NCI-H1436 (cell line): Measurements from ENCODE around the gene ACADL.
A peak's percentile ranks its signal among the peaks of the same experiment; 100 is the strongest.
"Not testable (repeated sequence)": the region's sequence is repeated elsewhere in the genome, so short reads cannot be mapped to it uniquely, and the experiment has no call there.

Experiments
- DNase-seq: peaks from one replicate; lab custom pipeline; 2025; lab: John Stamatoyannopoulos, UW

ACADL gene

DNA sequence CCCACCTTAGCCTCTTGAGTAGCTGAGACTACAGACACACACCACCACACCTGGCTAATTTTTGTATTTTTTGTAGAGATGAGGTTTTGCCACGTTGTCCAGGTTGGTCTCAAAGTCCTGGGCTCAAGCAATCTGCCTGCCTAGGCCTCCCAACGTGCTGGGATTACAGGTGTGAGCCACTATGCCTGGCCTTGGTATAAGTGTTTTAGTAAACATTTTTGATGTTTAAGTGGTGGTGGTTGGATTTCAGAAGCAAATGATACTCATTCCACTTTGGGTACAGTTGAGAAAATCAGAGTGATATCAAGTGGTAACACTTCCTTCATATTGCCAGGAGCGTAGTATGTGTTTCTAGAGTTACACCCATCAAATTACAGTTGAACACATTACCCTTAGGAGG, 25.4 kb downstream of the ACADL start:
- DNase-seq, result no peak

DNA sequence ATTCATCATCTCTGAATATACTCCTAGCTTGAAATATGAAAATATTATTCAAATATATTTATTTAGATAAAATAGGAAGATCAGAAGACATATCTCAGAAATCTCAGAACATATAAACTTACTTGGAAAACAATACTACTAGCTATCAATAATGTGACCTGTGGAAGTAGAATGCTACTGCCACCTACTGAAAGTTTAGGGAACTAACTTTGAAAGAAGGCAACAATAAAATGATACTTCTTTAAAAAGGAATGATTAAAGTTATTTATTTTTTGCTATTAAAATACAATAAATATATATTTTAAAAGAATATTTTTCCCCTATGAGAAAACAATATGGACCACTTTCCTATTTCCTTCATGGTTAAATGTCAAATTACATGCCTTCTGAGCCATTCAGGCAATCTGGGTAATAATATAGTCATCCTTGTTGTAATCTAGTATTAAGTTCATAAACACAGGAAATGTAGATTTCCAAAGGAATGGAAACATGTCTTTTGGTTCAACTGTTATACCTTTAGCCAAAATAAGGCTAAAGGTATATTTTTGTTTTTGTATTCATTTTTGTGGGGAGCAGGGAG, 26.0 kb downstream of the ACADL start:
- DNase-seq, result peak; percentile 22

DNA sequence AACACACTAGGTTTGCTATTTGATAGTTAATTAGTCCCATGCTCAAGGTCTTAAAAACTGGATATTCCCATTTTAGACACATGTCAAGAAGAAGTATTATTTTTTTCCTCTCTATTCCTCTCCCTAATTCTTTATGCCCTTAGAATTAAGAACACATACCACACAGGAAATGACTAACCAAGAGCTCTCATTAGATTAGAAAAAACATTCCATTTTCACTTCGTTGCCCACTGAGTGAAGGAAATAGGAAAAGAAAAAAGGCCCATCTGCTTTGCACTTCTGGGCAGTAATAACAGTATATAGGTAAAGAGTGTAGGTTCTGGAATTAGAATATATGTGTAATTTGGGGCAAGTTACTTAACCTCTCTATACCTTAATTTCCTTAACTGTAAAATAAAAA, 26.9 kb downstream of the ACADL start:
- no peak for DNase-seq

DNA sequence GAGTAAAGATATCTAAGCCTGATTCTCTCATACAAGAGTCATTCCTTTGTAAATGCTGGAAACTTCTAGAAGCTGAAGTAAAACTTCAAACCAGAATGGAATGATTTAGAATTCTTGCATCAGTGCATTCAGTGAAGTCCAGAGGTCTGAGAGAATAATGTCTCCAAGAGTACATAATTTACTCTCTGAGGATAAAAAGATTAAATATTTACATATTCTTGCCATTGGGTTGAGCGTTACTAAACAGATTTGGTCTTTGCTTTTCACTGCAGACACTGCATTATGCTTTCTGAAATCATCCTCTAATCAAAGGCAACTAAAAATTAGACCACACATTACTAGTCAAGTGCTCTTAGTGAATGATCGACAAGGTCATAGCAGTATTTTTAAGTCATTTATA, 27.5 kb downstream of the ACADL start:
- no peak for DNase-seq

DNA sequence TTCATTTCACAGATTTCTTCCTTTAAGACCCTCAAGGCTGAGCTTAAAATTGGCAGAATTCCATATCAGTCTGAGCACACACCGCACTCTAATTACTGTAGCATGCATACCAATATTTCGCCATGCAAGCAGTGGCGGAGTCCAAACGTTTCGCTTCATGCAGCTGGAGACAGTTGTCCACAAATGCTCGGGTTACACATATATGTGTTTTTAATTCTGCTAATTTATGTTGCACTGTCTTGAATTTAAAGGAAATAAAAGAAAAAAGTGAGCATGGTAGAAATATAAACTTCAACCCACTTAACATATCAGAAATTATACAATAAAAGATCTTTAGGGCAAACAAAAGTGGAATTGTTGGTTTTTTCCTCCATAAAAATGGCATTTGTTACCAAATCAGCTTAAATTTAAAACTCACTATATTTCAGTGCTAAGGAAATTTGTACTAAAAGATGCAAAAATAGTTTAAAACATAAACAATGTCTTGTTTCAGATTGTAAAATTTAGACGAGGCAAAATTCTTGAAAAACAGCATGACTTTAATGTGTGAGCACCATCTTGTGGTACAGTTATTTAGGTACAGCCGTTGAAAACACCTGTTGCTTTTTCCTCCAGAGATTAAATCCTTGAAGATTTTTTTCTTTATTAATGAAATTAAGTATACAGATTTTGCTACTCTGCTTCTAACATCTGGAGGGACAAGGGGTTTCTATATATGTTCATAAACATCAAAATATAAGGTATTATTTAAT, 30.0 kb downstream of the ACADL start:
- peak; percentile 56 for DNase-seq

DNA sequence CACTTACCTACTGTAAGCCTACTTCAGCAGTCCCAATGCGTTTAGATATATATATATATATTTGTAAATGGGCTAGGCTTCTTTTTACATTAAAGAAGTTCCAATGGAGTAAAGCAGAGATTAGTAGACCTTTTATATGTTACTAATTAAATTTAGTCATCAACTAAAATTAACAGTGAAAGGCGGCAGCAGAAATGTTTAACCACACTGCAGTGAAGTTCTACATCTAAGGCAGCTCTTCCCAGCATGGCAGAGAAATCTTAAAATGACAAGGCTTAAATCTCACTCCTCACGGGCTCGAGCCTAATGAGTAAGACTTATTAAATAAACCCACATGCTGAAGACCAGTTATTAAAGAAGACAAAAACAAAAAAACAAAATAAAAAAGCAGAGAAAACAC, 34.9 kb downstream of the ACADL start:
- no peak for DNase-seq

DNA sequence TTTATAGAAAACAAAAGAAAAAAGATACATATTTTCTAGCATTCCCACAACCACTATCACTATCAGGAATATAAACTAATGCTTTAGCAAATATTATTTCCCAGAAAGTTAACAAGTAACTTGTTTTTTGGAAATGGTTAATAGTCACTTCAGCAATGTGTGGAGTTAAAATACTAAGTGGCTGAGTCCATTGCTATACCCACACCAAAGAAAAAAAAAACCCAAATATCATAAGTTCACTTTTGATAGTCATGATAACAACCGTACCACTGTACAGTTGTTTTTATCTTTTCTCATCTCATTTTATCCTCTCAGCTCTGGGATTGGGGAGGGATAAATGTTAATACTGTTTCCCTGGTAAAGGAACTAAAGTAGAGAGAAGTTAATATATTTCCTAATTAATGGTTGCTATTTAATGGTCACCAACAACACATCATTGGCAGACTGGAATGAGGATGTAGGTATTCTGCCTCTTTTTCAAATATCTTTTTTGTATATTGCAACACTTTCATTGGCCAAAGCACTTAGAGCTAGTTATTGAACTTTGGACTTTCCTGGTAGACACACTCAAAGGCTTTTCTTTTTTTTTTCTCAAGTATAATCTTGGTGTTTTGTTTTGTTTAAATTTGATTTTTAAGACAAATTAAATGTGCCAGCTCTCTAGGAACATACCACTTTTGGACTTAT, 35.7 kb downstream of the ACADL start:
- DNase-seq, result no peak

DNA sequence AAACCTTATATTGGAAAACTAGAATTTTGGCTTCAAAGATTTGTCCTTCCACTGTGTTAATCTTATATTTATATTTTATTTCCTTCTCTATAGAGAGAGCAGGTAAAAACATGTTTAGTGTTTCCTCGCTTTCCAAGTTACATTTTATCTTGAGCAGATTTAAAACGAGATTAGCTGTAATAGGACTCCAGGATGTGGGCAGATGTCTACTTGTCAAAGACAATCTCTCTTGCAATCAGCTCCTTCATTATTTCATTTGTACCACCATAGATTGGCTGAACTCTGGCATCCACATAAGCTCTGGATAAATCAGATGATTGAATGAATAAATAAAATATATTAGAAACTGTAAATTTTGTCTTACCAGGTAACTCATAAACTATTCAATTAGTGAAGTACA, 36.5 kb downstream of the ACADL start:
- DNase-seq, result no peak

DNA sequence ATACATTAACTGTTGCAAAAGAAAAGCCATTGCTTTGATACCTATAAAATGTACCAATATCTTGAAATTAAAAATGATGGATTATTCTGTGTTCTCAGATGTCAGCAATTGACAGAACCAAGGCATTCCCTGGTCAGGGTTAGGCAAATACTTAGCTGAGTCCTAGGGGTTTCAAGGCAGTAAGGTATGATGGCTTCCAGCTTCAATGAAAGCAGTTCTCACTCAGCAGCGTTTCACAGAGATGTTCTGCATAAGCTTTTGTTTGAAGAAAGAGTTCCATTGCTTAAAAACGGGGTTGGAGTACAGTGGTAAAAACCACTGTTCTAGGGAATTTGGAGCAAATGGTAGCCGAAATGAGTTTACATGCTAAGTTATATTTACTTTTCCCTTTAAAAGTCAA, 37.1 kb downstream of the ACADL start:
- no peak for DNase-seq

DNA sequence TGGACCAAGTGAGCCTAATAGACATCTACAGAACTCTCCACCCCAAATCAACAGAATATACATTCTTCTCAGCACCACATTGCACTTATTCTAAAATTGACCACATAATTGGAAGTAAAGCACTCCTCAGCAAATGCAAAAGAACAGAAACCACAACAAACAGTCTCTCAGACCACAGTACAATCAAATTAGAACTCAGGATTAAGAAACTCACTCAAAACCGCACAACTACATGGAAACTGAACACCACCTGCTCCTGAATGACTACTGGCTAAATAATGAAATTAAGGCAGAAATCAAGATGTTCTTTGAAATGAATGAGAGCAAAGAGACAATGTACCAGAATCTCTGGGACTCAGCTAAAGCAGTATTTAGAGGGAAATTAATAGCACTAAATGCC, 41.3 kb downstream of the ACADL start:
- not testable (repeated sequence) for DNase-seq

DNA sequence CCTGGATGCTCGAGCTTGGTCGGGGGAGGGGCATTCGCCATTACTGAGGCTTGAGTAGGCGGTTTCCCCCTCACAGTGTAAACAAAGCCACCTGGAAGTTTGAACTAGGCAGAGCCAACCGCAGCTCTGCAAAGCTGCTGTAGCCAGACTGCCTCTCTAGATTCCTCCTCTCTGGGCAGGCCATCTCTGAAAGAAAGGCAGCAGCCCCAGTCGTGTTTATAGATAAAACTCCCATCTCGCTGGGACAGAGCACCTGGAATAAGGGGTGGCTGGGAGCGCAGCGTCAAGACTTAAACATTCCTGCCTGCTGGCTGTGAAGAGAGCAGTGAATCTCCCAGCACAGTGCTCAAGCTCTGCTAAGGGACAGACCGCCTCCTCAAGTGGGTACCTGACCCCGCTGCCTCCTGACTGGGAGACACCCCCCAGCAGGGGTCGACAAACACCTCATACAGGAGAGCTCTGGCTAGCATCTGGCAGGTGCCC, 43.6 kb downstream of the ACADL start:
- DNase-seq, result not testable (repeated sequence)

DNA sequence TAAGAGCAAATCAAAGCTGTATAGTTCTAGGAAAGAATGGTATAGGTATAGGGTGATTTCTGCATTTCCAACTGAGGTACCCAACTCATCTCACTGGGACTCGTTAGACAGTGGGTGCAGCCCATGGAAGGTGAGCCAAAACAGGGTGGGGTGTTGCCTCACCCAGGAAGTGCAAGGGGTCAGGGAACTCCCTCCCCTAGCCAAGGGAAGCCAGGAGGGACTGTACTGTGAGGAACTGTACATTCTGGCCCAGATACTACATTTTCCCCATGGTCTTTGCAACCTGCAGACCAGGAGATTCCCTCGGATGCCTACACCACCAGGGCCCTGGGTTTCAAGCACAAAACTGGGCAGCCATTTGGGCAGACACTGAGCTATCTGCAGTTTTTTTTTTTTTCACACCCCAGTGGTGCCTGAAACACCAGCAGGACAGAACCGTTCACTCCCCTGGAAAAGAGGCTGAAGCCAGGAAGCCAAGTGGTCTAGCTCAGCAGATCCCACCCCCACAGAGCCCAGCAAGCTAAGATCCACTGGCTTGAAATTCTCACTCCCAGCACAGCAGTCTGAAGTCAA, 44.1 kb downstream of the ACADL start:
- not testable (repeated sequence) for DNase-seq

DNA sequence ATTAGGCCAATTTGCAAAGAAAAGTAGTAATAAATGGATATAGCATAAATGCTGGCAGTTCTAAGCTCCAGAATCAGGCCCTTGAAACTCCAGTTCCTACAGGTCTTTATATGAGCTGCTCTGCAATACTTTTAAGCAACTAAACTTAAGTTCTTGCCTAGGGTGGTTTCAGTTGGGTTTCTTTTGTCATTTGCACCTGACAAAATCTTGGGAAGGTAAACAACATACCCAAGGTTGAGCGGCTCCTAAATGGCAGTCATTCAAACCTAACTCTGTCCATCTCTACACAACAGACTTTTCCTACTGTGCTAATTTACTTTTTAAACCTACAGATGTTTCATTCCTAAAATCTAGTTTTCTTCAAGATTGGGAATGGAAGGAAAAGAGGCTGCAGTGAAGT, 44.8 kb downstream of the ACADL start:
- no peak for DNase-seq

DNA sequence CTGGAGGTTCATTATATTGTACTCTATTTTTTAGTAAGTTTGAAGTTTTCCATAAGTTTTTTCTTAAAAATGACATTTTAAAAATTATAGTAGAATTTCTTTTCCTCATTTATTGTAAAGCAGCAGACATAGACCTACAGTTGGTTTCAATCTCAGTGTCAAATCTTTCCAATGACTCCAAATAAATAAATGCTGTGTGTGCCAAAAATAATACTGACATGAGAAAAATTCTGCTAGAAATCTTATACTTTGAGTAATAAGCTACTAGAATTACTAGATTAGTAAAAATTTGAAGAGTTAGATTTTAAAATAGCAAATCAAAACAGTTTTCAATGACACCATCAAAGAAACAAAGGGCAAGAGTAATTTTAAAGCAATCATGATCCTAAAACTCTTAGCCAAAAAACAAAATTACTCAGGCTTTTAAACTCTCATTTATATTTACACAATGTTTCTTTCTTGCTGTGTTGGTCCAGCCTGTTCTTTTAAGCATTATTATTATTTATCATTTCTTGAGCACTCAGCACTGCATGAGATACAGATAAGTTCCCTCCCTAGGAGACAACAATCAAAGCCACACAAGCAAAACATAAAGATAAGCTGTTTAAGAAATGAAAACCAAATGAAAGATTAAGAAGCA, 45.8 kb downstream of the ACADL start:
- DNase-seq, result no peak

DNA sequence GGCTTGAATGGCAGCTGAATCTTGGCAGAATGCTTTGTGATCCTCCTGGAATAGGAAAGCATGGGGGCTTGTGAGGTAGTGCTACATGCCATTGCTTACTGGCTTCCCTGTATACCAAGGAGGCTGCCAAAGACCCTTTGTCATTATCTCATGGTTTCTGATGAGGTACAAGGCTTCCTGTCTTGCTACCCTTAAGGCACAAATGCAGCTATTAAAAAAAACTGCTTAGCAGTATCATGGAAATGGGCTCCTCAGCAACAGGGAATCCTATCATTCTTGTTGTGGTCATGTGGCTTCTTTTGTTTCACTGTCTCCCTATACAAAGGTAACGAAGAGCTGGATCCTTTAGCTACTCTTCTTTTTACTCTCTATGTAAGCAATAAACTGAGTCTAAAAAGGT, 47.5 kb downstream of the ACADL start:
- DNase-seq, result no peak

DNA sequence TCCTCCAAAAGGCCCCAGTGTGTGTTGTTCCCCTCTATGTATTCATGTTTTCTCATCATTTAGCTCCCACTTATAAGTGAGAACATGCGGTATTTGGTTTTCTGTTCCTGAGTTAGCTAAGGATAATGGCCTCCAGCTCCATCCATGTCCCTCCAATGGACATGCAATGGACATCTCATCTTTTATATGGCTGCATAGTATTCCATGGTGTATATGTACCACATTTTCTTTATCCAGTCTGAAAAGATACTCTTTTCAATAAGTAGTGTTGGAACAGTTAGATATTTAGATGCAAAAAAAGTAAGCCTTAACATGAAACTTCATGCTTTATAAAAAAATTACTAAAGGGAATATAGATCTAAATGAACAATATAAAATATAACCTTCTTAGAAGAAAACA, 48.1 kb downstream of the ACADL start:
- not testable (repeated sequence) for DNase-seq

DNA sequence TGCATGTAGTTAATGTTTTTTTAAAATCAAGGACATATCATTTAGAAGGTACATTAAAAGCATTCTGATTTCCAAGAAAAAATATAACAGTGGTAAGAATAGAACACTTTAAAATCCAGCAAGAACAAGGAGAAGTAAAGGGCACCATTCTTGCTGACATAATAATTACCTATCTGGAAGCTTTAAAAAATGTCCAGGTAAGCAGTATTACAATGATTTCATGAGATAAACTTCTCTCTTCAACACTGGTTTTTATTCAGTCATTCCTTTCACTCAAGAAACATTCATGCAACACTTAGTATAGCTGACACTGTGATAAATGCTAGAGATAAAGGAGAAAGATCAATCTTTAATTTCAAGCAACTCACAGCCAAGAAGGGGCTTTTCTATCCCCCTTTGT, 51.2 kb downstream of the ACADL start:
- no peak for DNase-seq

DNA sequence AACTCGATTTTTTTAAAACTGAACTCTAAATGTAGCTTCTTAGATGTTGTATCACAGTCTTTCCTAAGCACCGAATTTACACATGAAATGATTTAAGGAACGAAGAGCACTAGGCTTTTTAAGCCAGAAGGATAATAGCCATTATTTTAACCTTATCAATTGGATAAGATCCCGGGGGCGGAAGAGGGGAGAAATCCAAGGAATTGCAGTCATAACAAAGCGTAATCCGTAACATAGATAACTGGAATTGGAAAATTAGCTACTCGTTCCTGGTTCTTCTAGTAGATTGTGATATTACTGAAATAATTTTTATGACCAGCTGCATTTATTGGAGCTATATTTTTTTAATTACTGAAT, 53.0 kb downstream of the ACADL start:
- DNase-seq, result no peak

DNA sequence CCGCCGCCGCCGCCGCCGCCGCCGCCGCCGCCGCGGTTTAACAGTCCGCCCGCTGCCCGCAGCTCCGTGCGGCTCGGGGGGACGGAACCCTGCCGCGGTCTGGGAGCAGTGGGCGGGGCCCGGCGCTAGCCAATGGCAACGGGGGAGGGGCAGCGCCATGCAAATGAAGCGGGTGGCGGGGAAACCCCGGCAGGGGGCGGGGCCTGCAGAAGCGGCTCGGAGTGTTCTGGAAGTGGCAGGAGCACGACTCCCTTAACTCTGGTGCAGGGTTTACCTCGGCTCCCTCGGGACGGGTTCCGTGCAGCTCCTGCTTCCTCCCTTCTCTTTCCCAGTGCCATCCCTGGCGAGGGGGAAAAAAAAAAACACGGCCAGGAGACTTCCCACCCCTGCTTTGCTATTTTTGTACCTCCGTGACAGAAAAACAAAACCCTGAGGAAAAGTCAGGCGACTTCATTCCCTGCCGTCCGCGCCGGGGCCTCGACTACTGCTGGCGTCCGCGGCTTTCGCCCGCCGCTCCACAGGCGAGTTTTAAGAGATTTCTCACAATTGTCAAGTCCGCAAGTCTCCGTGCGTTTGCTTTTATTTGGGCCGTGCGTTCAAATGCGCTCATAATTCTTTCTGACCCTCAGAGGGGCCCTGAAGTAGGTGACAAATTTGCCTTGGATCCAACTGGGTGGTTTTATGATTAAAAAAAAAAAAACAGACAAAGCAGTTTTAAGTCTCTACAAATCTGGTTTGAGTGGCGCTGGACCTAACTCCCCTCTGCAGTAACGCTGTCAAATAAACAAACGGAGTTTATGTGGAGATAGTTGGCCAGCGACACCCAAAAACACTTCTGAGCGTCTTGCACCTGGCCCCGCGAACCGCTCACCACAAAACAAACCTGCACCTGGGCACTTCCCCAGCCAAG, 53.7 kb downstream of the ACADL start, which contains the start of gene KANSL1L:
Gene KANSL1L (minus strand): TSS at position 101 of the 910 bp plus-strand sequence. CDS start 16,827 bp downstream, outside the sequence.
- peak; percentile 95 for DNase-seq

DNA sequence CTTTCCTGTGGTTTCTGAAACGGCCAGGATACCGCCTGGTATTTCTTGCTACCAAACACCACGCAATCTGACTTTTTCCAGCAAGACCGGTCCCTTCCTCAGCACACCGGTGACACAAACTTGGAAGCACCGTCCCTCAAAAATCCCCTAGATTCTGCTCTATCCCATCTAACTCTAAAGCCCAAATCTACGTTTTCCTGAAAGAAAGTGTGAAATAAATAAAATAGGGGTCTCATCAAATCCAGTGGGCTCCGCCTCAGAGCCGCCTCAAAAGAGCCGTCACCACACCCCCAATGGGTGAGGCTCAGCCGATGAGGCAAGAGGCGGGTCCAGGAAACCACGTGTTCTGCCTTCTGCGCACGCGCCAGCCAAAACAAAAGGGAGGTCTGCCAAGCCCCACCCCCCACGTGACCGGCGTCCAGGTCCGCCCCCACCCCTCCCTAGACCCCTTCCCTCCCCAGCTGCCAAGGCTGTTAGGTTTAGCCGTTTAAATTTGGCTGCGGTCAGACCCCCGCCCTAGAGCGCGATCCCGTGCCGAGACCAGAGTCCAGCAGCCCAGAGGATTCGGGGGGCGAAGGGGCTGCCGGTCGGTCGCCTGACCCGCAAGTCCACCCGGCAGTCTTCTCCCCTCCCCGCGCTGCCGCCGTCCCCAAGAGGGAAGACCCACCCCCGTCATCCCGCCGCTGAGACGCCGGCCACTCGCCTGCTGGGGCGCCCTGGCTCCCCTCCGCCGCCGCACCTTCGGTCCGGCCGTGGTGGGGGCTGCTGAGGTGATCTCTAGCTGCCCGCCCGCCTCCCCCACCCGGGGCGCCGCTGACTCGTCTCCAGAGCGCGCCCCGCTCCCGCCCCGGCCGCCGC, 54.6 kb downstream of the ACADL start:
- DNase-seq, result peak; percentile 92

DNA sequence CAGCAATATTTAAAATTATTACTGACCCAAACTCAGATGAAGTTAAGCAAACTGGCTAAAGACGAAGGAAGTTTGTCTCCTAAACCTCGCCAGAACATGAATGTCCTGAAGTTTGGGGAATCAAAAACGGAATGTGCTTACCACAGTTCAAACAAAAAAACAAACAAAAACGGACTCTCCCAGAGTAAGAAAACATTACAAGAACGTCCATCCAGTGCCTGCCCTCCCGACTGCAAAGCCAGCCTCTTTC, 55.1 kb downstream of the ACADL start:
- no peak for DNase-seq
